Measurements from ENCODE around the gene CNIH4. TPM values are rescaled to one million over a fixed set of nuclear protein-coding genes. Genes with fewer than 3 reads are reported as not detected.
"Not testable (repeated sequence)": the region's sequence is repeated elsewhere in the genome, so short reads cannot be mapped to it uniquely, and the experiment has no call there.

The CNIH4 gene
- total RNA-seq, 2 experiments from 2014 or later: 41.3 to 43.7 TPM

DNA sequence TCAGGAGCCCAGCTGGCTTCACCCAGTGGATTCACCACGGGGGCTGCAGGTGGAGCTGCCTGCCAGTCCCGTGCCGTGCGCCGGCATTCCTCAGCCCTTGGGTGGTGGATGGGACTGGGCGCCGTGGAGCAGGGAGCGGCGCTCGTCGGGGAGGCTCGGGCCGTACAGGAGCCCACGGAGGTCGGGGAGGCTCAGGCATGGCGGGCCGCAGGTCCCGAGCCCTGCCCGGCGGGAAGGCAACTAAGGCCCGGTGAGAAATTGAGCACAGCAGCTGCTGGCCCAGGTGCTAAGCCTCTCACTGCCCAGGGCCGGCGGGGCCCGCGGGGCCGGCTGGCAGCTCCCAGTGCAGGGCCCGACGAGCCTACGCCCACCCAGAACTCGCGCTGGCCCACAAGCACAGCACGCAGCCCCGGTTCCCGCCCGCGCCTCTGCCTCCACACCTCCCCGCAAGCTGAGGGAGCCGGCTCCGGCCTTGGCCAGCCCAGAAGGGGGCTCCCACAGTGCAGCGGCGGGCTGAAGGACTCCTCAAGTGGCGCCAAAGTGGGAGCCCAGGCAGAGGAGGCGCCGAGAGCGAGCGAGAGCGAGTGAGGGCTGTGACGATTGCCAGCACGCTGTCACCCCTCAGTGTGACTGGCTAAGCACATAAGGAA is 4.1 kb upstream of the CNIH4 start:
- POLR2A ChIA-PET; DNase-seq; ATAC-seq; H3K27ac Mint-ChIP-seq; H3K36me3 Mint-ChIP-seq (ENCODE audit: low read depth); H3K9me3 Mint-ChIP-seq (ENCODE audit: insufficient read depth); H3K27me3 Mint-ChIP-seq (ENCODE audit: low read depth); H3K4me3 Mint-ChIP-seq: not testable (repeated sequence)
- H3K4me1 Mint-ChIP-seq (ENCODE audit: low read depth): peaks cover 33% of the 10 kb centered on the region
- CTCF ChIA-PET: interaction anchor here (1.6 to 4.5 kb wide), 2 partner anchors 19 to 22 kb away, joined by 4 to 17 read pairs; partner anchors contain the start of gene NVL

DNA sequence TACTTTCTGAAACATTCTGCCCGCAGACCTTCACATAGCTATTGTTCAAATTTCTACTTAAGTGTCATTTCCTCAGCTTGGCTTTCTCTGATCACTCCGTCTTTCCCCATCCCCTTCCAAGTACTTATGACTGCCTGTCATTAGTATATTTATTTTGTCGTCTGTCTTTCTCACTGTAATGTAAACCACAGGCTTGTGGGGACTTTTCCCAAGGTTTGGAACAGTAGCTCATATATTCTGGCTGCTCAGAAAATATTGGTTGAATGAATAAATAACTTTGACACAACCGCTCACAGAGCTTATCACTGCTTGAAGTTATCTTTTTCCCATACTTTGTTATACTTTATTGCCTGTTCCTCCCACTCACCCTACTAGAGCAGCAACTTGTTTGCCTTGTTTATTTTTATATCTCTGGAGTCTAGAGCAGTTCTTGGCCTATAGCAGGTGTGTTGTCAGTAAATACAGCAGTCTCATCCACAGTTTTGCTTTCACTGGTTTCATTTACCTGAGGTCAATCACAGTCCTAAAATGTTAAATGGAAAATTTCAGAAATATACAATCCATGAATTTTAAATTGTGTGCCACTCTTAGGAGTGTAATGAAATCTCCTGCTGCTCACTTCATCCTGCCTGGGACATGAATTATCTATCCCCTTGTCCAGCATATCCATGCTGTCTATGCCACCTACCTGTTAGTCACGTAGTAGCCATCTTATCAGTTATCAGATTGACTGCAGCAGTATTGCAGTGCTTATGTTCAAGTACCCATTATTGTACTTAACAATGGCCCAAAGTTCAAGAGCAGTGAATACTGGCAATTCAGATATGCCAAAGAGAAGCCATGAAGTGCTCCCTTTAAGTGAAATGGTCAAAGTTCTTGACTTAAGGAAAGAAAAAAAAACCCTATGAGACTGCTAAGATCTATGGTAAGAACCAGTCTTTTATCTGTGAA is 2.4 kb upstream of the CNIH4 start:
- DNase-seq: no peak
- CTCF ChIA-PET: interaction anchor here (4.5 kb wide), 1 partner anchor 21 kb away, joined by 17 read pairs; no protein-coding TSS in a partner anchor
- H3K4me1 Mint-ChIP-seq (ENCODE audit: low read depth): peaks cover 42% of the 10 kb centered on the region
- peaks cover 17% of the 10 kb centered on the region for H3K36me3 Mint-ChIP-seq (ENCODE audit: low read depth)
- POLR2A ChIA-PET: no interaction called here
- H3K9me3 Mint-ChIP-seq (ENCODE audit: insufficient read depth): no peaks in the 10 kb centered on the region
- no peak for ATAC-seq
- peak overlapping the region; percentile 74 for H3K27ac Mint-ChIP-seq
- H3K27me3 Mint-ChIP-seq (ENCODE audit: low read depth): no peaks in the 10 kb centered on the region
- H3K4me3 Mint-ChIP-seq: no peak overlapping the region

DNA sequence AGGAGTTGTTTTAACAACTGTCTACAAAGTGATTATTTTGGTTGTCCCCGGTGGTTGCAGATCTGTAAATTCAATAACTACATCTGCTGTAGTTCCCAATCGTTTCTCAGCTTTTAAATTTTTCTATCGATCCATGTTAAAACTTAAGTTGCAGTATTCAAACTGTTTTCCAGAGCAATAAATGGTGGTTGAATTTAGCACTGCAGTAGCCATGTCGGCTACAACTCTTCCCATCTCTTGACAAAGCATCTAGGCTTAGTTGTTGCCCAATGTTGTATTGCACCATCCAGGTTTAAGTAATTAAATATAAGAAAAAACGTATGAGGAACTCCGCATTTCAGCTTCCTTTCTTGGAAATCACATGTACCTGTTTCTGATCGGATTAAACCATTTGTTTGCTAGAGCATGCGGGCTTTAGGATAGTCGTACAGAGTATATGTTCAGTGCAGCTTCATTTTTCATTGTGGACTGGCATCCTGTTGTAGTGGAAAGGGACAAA is 996 bp downstream of the CNIH4 start:
- POLR2A ChIA-PET: interaction anchor here (0.8 to 1.8 kb wide), 7 partner anchors 8 to 78 kb away, joined by 3 to 7 read pairs (median 4); no protein-coding TSS in a partner anchor
- Mint-ChIP-seq H3K27ac (peak overlapping the region; percentile 70), H3K36me3 (ENCODE audit: low read depth) (peaks cover 27% of the 10 kb centered on the region), H3K4me3 (peak overlapping the region; percentile 79), H3K27me3 (ENCODE audit: low read depth) (no peaks in the 10 kb centered on the region), H3K9me3 (ENCODE audit: insufficient read depth) (no peaks in the 10 kb centered on the region), H3K4me1 (ENCODE audit: low read depth) (peaks cover 53% of the 10 kb centered on the region)
- no peak for ATAC-seq
- CTCF ChIA-PET: interaction anchor here (1.1 to 2.7 kb wide), 6 partner anchors 10 to 242 kb away, joined by 3 to 15 read pairs (median 7); no protein-coding TSS in a partner anchor
- DNase-seq: no peak

GRCh38 chr1:224358237-224358636 is 1.6 kb downstream of the CNIH4 start:
- DNase-seq (no peak), ATAC-seq (no peak)
- ChIA-PET CTCF (interaction anchor here (1.1 to 2.7 kb wide), 6 partner anchors 9 to 242 kb away, joined by 3 to 15 read pairs (median 7); no protein-coding TSS in a partner anchor), POLR2A (interaction anchor here (1.1 to 1.8 kb wide), 4 partner anchors 10 to 77 kb away, joined by 3 to 7 read pairs (median 5); no protein-coding TSS in a partner anchor)
- Mint-ChIP-seq H3K36me3 (ENCODE audit: low read depth) (peaks cover 32% of the 10 kb centered on the region), H3K9me3 (ENCODE audit: insufficient read depth) (no peaks in the 10 kb centered on the region), H3K4me3 (peak overlapping the region; percentile 79), H3K27me3 (ENCODE audit: low read depth) (no peaks in the 10 kb centered on the region), H3K4me1 (ENCODE audit: low read depth) (peaks cover 54% of the 10 kb centered on the region), H3K27ac (peak overlapping the region; percentile 39)

DNA sequence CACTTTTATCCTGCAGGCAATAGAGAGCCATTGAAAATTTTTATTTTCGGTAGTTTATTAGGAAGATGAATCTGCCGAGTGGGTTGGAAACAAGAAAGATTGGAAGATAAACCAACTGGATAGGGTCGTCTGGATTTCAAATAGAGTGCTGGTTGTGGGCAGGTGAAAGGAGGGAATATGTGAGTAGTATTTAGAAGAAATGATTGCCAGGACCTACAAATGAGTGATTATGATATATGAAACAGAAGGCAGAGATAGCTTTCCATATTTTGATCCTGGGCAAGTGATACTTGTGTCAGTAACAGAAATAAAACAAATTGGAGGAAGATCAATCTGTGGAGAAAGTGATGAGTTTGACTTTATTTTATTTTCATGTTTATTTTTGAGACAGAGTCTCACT is 2.5 kb downstream of the CNIH4 start:
- CTCF ChIA-PET: interaction anchor here (2.7 kb wide), 1 partner anchor 16 kb away, joined by 15 read pairs; no protein-coding TSS in a partner anchor
- H3K36me3 Mint-ChIP-seq (ENCODE audit: low read depth): peaks cover 42% of the 10 kb centered on the region
- peaks cover 50% of the 10 kb centered on the region for H3K4me1 Mint-ChIP-seq (ENCODE audit: low read depth)
- H3K4me3 Mint-ChIP-seq: no peak overlapping the region
- POLR2A ChIA-PET: interaction anchor here (1.0 kb wide), 1 partner anchor 9 kb away, joined by 3 read pairs; no protein-coding TSS in a partner anchor
- ATAC-seq (no peak), DNase-seq (no peak)
- H3K9me3 Mint-ChIP-seq (ENCODE audit: insufficient read depth): no peaks in the 10 kb centered on the region
- H3K27me3 Mint-ChIP-seq (ENCODE audit: low read depth): no peaks in the 10 kb centered on the region
- no peak overlapping the region for H3K27ac Mint-ChIP-seq

GRCh38 chr1:224368409-224368808 is 11.7 kb downstream of the CNIH4 start:
- no peaks in the 10 kb centered on the region for H3K9me3 Mint-ChIP-seq (ENCODE audit: insufficient read depth)
- H3K36me3 Mint-ChIP-seq (ENCODE audit: low read depth): peaks cover 78% of the 10 kb centered on the region
- ChIA-PET CTCF (interaction anchor here (1.6 to 2.3 kb wide), 2 partner anchors 35 to 89 kb away, joined by 3 to 12 read pairs; no protein-coding TSS in a partner anchor), POLR2A (interaction anchor here (1.4 to 1.7 kb wide), 3 partner anchors 7 to 10 kb away, joined by 3 to 8 read pairs (median 6); no protein-coding TSS in a partner anchor)
- H3K4me1 Mint-ChIP-seq (ENCODE audit: low read depth): peaks cover 27% of the 10 kb centered on the region
- DNase-seq (no peak), ATAC-seq (no peak)
- no peaks in the 10 kb centered on the region for H3K27me3 Mint-ChIP-seq (ENCODE audit: low read depth)
- H3K27ac Mint-ChIP-seq: no peak overlapping the region
- H3K4me3 Mint-ChIP-seq: no peak overlapping the region

- Mint-ChIP-seq H3K9me3 (ENCODE audit: insufficient read depth) (no peaks in the 10 kb centered on the region), H3K4me3 (no peak overlapping the region), H3K27me3 (ENCODE audit: low read depth) (no peaks in the 10 kb centered on the region), H3K27ac (no peak overlapping the region), H3K4me1 (ENCODE audit: low read depth) (peaks cover 55% of the 10 kb centered on the region), H3K36me3 (ENCODE audit: low read depth) (peaks cover 85% of the 10 kb centered on the region)
- no peak for DNase-seq
- no peak for ATAC-seq
- ChIA-PET CTCF (interaction anchor here (3.7 kb wide), 1 partner anchor 15 kb away, joined by 15 read pairs; no protein-coding TSS in a partner anchor), POLR2A (no interaction called here)
Measured at GRCh38 chr1:224373008-224373590, 16.4 kb downstream of the CNIH4 start.

- ATAC-seq (peak; percentile 47), DNase-seq (peak; percentile 30)
- Mint-ChIP-seq H3K27me3 (ENCODE audit: low read depth) (no peaks in the 10 kb centered on the region), H3K36me3 (ENCODE audit: low read depth) (peaks cover 85% of the 10 kb centered on the region), H3K4me3 (peak overlapping the region; percentile 14), H3K9me3 (ENCODE audit: insufficient read depth) (no peaks in the 10 kb centered on the region), H3K27ac (peak overlapping the region; percentile 77), H3K4me1 (ENCODE audit: low read depth) (peaks cover 69% of the 10 kb centered on the region)
- ChIA-PET CTCF (interaction anchor here (0.8 to 3.7 kb wide), 5 partner anchors 8 to 259 kb away, joined by 3 to 15 read pairs (median 3); no protein-coding TSS in a partner anchor), POLR2A (interaction anchor here (0.6 to 1.7 kb wide), 4 partner anchors 8 to 58 kb away, joined by 3 to 8 read pairs (median 3); partner anchors contain the start of gene NVL)
Measured at GRCh38 chr1:224375059-224375458, 18.4 kb downstream of the CNIH4 start.

DNA sequence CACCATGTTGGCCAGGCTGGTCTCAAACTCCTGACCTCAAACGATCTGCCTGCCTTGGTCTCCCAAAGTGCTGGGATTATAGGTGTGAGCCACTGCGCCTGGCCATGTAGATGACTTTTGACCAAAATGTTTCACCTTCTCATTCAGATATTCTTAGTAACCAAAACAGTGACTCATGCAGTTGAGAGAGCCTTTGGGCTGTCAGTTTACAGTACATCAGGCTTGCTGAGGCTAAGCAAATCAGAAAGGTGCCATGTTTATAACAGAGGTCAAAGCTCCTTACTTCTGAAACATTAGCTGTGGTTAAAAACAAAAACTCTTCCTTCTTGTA is 21.0 kb downstream of the CNIH4 start:
- peak; percentile 50 for DNase-seq
- H3K4me1 Mint-ChIP-seq (ENCODE audit: low read depth): peaks cover 91% of the 10 kb centered on the region
- no peaks in the 10 kb centered on the region for H3K9me3 Mint-ChIP-seq (ENCODE audit: insufficient read depth)
- peak; percentile 47 for ATAC-seq
- peak overlapping the region; percentile 88 for H3K27ac Mint-ChIP-seq
- ChIA-PET POLR2A (interaction anchor here (0.5 to 0.6 kb wide), 3 partner anchors 20 to 47 kb away, joined by 3 read pairs; no protein-coding TSS in a partner anchor), CTCF (interaction anchor here (1.2 to 4.0 kb wide), 3 partner anchors 20 to 80 kb away, joined by 3 to 13 read pairs (median 5); no protein-coding TSS in a partner anchor)
- H3K27me3 Mint-ChIP-seq (ENCODE audit: low read depth): no peaks in the 10 kb centered on the region
- peak overlapping the region; percentile 40 for H3K4me3 Mint-ChIP-seq
- H3K36me3 Mint-ChIP-seq (ENCODE audit: low read depth): peaks cover 87% of the 10 kb centered on the region

GRCh38 chr1:224378855-224379631 is 22.4 kb downstream of the CNIH4 start:
- ATAC-seq: no peak
- no peak for DNase-seq
- CTCF ChIA-PET: interaction anchor here (0.7 to 4.0 kb wide), 7 partner anchors 14 to 263 kb away, joined by 3 to 13 read pairs (median 3); no protein-coding TSS in a partner anchor
- no peaks in the 10 kb centered on the region for H3K27me3 Mint-ChIP-seq (ENCODE audit: low read depth)
- peaks cover 80% of the 10 kb centered on the region for H3K36me3 Mint-ChIP-seq (ENCODE audit: low read depth)
- POLR2A ChIA-PET: interaction anchor here (1.8 kb wide), 1 partner anchor 21 kb away, joined by 7 read pairs; no protein-coding TSS in a partner anchor
- no peak overlapping the region for H3K4me3 Mint-ChIP-seq
- H3K9me3 Mint-ChIP-seq (ENCODE audit: insufficient read depth): no peaks in the 10 kb centered on the region
- H3K4me1 Mint-ChIP-seq (ENCODE audit: low read depth): peaks cover 88% of the 10 kb centered on the region
- peak overlapping the region; percentile 87 for H3K27ac Mint-ChIP-seq

Data from activated CD8-positive, alpha-beta T cell treated with anti-CD3 and anti-CD28 coated beads, Interleukin-2, amount 10 ng/mL, durations not matched to agents 7 days and 5 days (primary cell).